OCI-LY3 (cell line): ENCODE data around the gene NANOS3.
A peak's percentile ranks its signal among the peaks of the same experiment; 100 is the strongest.
"Not testable (repeated sequence)": the region's sequence is repeated elsewhere in the genome, so short reads cannot be mapped to it uniquely, and the experiment has no call there.

ENCODE experiments used
- H2AFZ ChIP-seq: fragments of 200-600, 300-600 bp; shearing (Covaris generic); 2 replicates; pipeline ENCODE4 v1.6.0; 2014; ENCODE audit warnings: antibody characterized with exemption, low read depth, low read length
- H3K27ac ChIP-seq: fragments of 200-600, 300-600 bp; sonication (generic); 2 replicates; pipeline ENCODE4 v1.5.1; 2014; ENCODE audit warnings: mild to moderate bottlenecking, low read length, moderate library complexity, mixed read lengths
- H3K27me3 ChIP-seq: fragments of 200-600, 300-600 bp; sonication (generic); 2 replicates; pipeline ENCODE4 v1.6.1; 2014; ENCODE audit warnings: low read depth, low read length, mixed read lengths
- H3K36me3 ChIP-seq: fragments of 200-600, 300-600 bp; sonication (generic); replicated peaks from 2 replicates; pipeline ENCODE3; 2014; ENCODE audit warnings: low read depth, low read length, mixed read lengths
- H3K4me1 ChIP-seq: fragments of 300-600, 200-600 bp; sonication (generic); 2 replicates; pipeline ENCODE4 v1.6.1; 2014; ENCODE audit warnings: low read length, mixed read lengths
- H3K4me2 ChIP-seq: fragments of 200-600, 300-600 bp; sonication (generic); 2 replicates; pipeline ENCODE4 v1.6.1; 2014; ENCODE audit warnings: low read length, mixed read lengths
- H3K4me3 ChIP-seq: fragments of 300-600, 200-600 bp; sonication (generic); 2 replicates; pipeline ENCODE4 v1.5.1; 2014; ENCODE audit warnings: antibody characterized with exemption, mild to moderate bottlenecking, low read length, moderate library complexity
- H3K79me2 ChIP-seq: fragments of 300-600, 200-600 bp; shearing (Covaris generic); 2 replicates; pipeline ENCODE4 v1.6.1; 2014; ENCODE audit warnings: mild to moderate bottlenecking, low read length, mixed read lengths
- H3K9ac ChIP-seq: fragments of 300-600, 200-600 bp; shearing (Covaris generic); 2 replicates; pipeline ENCODE4 v1.6.0; 2014; ENCODE audit warnings: mild to moderate bottlenecking, low read length, moderate library complexity
- H3K9me3 ChIP-seq: fragments of 200-600, 300-600 bp; shearing (Covaris generic); 2 replicates; pipeline ENCODE4 v1.6.1; 2014; ENCODE audit warnings: low read length, mixed read lengths; ENCODE audit not compliant: insufficient read depth
- H4K20me1 ChIP-seq: fragments of 200-600, 300-600 bp; sonication (generic); 2 replicates; pipeline ENCODE4 v1.6.1; 2016; ENCODE audit warnings: low read length, mixed read lengths; ENCODE audit not compliant: insufficient read depth
- CTCF ChIP-seq: fragments of 200-600, 300-600 bp; sonication (generic); IDR thresholded peaks from 2 replicates; pipeline ENCODE4 v1.5.1; 2014; ENCODE audit warnings: antibody characterized with exemption, low read length, low read depth
- EZH2phosphoT487 ChIP-seq: fragments of 200-600 bp; shearing (Covaris generic); IDR thresholded peaks from 2 replicates; pipeline ENCODE4 v1.6.1; 2018; ENCODE audit warnings: antibody characterized with exemption, mixed run types, low read depth

Gene NANOS3

GRCh38 chr19:13918726-13919411 lies 41.9 kb downstream of the NANOS3 start:
- no peak for TF ChIP-seq CTCF
- no peak for TF ChIP-seq EZH2phosphoT487
- no peak overlapping the region for H3K27ac ChIP-seq
- H3K79me2 ChIP-seq = no peaks in the 10 kb centered on the region
- H3K9me3 ChIP-seq = no peaks in the 10 kb centered on the region
- no peak overlapping the region for H3K9ac ChIP-seq
- H3K27me3 ChIP-seq = no peaks in the 10 kb centered on the region
- H3K4me2 ChIP-seq = no peak overlapping the region
- peaks cover 33% of the 10 kb centered on the region for H3K36me3 ChIP-seq
- H3K4me1 ChIP-seq = no peaks in the 10 kb centered on the region; the same call in 1 of the 2 replicates
- H2AFZ ChIP-seq = no peak overlapping the region
- H3K4me3 ChIP-seq = no peak overlapping the region
- H4K20me1 ChIP-seq = no peaks in the 10 kb centered on the region

- H4K20me1 ChIP-seq = no peaks in the 10 kb centered on the region
- TF ChIP-seq EZH2phosphoT487 = no peak
- TF ChIP-seq CTCF = no peak
- H3K4me2 ChIP-seq = no peak overlapping the region
- no peak overlapping the region for H3K9ac ChIP-seq
- H2AFZ ChIP-seq = no peak overlapping the region
- no peaks in the 10 kb centered on the region for H3K9me3 ChIP-seq
- H3K4me1 ChIP-seq = no peaks in the 10 kb centered on the region; the same call in 1 of the 2 replicates
- H3K27me3 ChIP-seq = no peaks in the 10 kb centered on the region
- H3K4me3 ChIP-seq = no peak overlapping the region
- no peaks in the 10 kb centered on the region for H3K79me2 ChIP-seq
- H3K27ac ChIP-seq = no peak overlapping the region
- peaks cover 33% of the 10 kb centered on the region for H3K36me3 ChIP-seq
Observed at GRCh38 chr19:13920524-13920923, 43.6 kb downstream of the NANOS3 start.

- Histone ChIP-seq H3K9ac (no peak overlapping the region), H3K4me2 (peak overlapping the region; percentile 18; the same call in 1 of the 2 replicates), H3K79me2 (no peaks in the 10 kb centered on the region), H3K4me1 (no peaks in the 10 kb centered on the region; the same call in 1 of the 2 replicates), H4K20me1 (no peaks in the 10 kb centered on the region), H3K9me3 (no peaks in the 10 kb centered on the region), H3K27me3 (no peaks in the 10 kb centered on the region), H3K36me3 (peaks cover 34% of the 10 kb centered on the region), H2AFZ (no peak overlapping the region), H3K4me3 (0 out of 2 replicates have a peak overlapping the region, but pooled peaks have one; percentile 6), H3K27ac (peak overlapping the region; percentile 3; the same call in 1 of the 2 replicates)
- TF ChIP-seq EZH2phosphoT487 (no peak), CTCF (no peak)
Observed at GRCh38 chr19:13920940-13921747, 44.2 kb downstream of the NANOS3 start.

GRCh38 chr19:13922118-13922517 lies 45.2 kb downstream of the NANOS3 start:
- peaks cover 43% of the 10 kb centered on the region for H3K36me3 ChIP-seq

More at GRCh38 chr19:13922118-13922517, 45.2 kb downstream of the NANOS3 start:
- not testable (repeated sequence) for H3K4me3 ChIP-seq, H3K4me1 ChIP-seq, H4K20me1 ChIP-seq, H3K9me3 ChIP-seq, H3K4me2 ChIP-seq, H3K27ac ChIP-seq, H3K79me2 ChIP-seq, H3K27me3 ChIP-seq, H2AFZ ChIP-seq, H3K9ac ChIP-seq
